NK-92 treated with Interleukin-12 subunit alpha and Interleukin-12 subunit beta, amount 100 ng/mL, for 24 hours (cell line): Measurements from ENCODE around the gene MYH10.

Source experiments
- DNase-seq: peaks from one replicate; lab custom pipeline; 2025; lab: John Stamatoyannopoulos, UW

Gene MYH10

DNA sequence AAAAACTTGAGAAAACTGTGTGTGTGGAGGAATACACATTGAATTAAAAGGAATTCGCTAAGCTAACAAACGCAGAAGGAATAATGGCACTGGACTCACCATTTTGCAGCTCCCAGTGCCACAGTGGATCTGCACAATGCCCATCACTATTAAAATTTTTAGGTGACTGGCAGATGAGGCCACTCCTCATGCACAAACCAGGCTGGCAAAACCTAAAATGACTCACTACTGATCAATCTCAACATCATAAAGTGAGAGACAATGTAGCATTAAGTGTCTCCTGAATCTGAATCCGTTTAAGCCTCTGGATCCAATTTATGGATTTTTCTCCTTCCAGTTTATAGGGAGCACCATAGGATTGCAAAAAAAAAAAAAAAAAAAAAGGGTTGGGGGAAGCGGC lies 20.6 kb downstream of the MYH10 start:
- no peak for DNase-seq

DNA sequence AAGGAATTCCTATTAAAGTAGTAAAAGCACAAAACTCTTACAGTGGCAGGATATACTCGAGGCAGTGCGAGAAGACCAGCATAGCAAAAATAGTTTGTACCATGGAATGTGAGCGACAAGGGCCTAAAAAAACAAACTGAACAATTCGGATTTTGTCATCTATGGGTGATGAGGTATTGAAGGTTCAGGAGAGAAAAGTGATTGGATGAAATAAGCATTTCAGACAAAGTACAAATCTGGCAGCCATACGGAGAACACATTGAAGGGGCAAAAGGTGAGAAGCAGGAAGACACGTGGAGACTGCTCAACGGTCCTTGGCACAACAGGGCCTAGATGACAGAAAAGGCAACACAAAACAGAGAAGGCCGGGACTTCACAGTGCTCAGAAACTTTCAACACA lies 22.5 kb downstream of the MYH10 start:
- no peak for DNase-seq

DNA sequence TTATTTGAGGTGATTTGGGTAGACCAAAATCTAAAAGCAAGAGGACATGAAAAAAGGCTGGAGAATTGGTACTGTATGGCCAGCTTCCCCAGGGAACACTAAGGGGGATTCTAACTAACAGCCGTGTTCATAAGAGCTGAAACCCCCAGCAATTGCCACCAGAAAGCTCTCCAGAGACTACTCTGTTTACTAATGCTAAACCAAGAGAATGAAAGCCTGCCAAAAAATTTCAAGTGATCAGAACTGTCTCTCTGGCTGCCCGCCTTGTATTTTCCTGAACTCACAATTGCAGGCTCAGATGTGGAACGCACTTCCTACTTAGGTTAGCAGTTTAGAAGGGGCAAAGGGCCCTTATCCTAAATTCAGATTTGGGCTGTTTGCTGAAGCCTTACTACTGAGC lies 24.1 kb downstream of the MYH10 start:
- no peak for DNase-seq

DNA sequence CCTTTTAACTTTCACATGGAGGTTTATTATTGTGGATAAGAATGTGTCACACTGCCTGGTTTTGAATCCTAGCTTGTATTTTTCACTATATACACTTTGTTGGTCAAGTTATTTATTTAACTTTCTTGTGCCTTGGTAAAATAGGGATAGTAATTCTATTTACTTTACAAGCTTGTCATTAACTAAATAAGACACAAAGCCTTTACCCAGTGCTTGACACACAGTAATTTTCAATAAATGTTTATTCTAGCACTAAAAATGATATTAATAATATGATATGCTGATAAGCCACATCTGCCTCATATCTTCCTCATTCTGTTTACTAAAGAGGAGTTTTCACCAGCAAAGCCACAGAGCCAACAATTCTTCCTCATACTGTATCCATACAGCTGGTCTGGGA lies 27.8 kb downstream of the MYH10 start:
- no peak for DNase-seq

DNA sequence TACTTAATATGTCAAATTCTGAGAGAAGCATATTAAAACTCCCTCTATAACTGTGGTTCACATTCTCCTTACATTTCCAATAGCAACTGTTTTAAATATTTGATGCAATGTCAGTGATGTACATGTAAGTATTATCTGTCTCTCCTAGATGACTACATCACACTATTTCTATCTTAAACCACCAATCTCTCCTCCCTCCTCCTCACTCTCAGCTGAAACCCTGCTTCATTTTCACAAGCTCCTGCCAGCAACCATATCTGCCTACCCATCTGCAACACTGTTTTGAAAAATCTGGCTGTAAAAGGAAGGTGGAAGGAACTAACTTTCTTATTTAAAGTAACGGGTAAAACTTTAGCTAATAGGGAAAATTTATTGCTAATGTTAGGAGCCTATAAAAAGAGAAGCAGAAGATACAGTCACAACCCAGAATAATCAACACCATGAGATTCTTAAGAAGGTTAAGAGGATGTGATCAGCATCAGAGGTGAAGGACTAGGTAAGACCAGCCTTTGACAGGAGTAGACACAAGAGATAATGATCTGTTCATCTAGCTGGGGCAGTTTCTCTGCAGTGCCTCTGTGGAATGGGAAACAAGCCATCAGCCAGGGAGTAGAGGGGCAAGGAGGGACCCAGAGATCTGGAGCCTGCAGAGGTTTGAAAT lies 31.0 kb downstream of the MYH10 start:
- DNase-seq, result no peak

DNA sequence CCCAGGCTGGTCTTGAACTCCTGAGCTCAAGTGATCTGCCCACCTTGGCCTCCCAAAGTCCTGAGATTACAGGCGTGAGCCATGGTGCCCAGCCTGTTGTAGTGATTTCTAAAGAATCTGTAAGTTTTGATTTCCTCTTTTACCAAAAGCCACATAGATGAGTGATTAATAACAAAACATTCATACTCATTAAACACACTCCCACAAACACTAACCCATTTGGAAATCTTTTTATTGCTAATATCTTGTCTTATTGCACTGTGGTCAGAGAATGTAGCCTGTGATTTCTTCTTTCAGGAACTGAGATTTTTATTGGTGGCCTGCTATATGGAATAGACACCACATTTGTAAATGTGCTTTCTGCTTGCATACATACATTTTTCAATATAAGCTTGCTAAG lies 31.6 kb downstream of the MYH10 start:
- DNase-seq, result no peak

DNA sequence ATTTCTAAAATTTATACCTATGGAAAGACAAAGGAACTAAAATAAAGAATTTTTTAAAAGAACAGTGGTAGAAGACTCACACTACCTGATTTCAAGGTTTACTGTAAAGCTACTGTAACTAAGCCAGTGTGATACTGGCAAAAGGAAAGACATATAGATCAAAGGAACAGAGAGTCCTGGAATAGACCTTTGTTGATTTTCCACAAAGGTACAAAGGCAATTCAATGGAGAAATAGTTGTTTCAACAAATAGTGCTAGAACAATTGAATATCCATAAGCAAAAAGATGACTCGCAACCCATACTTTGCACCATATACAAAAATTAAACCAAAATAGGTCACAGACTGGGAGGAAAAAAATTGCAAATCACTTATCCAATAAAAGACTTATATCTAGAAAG lies 36.7 kb downstream of the MYH10 start:
- DNase-seq, result no peak

DNA sequence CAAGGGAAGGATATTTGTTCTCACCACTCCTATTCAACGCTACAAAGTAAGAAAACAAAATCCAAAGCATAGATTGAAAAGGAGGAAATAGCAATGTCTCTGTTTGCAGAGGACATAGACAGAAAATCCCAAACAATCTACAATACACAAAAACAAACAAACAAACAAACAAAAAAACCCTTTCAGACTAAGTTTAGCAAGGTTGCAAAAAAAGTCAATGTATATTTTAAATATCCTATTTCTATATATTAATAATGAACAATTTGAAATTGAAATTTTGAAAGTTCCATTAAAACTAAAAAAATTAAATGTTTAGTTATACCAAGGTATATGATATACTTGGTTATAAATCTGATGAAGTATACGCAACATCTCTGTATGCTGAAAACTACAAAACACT lies 37.2 kb downstream of the MYH10 start:
- DNase-seq, result no peak

DNA sequence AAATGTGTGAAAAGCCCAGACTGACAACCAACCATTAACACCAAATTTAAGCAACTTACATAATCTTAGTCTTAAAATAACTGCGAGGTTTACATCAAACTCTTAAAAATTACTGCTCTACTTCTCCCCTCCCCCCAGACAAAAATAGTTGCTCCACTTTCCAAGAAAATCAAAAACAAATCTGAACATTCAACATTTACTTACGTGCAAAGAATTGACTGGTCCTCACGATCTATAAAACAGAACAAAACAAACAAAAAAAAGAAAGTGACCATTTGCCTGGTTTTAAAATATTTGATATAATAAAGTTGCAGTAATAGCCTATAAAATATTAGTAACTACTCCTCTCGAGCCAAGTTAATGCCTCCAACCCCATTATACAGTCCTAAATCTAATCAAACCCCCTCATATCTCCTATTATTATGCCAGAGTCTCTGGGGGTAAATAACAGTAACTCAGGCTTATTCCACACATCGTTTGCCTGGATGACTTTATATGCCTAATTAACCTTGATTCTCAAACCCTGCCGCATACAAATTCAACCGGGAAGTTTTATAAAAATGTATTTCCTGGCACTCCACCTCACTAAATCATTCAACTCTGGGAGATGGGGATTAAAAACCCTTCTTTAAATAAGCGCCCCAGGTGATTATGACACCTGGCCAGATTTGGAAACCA lies 41.5 kb downstream of the MYH10 start:
- DNase-seq, result no peak

DNA sequence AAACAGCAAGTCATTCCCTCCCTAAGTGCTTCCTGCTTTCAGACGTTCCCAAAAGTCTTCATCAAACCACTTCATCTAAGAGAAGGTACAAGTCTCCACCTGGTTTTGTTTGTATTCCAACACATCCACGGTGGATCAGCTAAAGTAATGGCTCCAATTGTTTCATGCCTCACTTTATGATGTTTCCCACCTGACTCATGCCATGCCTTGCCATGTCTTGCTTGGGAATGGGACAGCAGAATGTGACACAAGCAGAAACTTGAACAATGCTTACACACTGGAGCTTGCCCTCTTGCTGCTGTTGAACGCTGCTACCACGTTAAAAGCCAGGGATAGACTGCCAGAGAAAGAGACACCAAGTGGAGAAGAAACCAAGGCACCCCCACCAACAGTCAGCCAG lies 43.8 kb downstream of the MYH10 start:
- DNase-seq, result no peak

DNA sequence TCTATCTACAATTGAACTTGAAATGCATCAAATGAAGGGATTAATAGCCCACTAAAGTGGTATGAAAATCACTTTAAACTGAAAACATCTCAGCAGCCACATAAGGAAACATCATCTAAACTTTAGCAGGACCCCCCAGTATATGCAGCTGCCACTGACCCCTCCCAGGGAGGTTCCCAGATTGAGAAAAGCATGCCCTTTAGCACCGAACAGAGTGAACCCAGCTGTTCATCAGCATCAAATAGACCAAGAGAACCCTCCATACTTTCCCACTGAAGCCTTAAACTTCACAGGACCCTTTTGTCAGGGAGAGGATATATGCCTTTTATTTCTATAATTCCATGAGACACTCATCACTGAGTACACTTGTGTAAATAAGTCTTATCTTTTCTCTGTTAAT lies 44.6 kb downstream of the MYH10 start:
- DNase-seq, result no peak

DNA sequence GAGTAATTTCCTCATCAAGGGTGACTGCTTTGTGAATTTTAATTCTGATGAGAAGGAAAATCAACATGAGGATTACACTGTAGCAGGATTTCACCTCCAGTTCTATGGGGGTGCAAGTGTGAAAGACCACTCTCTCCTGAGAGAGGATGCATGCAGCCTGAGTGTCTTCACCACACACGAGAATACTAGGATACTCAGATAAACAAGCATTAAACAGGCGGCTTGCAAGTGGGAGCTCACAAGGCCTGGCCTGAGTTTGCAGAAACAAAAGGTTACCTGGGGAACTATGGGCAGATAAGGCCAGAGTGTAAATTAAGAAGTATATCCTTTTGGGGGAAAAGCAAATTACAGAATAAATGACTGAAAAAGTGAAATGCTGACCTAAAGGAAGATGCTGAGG lies 46.6 kb downstream of the MYH10 start:
- DNase-seq, result no peak

DNA sequence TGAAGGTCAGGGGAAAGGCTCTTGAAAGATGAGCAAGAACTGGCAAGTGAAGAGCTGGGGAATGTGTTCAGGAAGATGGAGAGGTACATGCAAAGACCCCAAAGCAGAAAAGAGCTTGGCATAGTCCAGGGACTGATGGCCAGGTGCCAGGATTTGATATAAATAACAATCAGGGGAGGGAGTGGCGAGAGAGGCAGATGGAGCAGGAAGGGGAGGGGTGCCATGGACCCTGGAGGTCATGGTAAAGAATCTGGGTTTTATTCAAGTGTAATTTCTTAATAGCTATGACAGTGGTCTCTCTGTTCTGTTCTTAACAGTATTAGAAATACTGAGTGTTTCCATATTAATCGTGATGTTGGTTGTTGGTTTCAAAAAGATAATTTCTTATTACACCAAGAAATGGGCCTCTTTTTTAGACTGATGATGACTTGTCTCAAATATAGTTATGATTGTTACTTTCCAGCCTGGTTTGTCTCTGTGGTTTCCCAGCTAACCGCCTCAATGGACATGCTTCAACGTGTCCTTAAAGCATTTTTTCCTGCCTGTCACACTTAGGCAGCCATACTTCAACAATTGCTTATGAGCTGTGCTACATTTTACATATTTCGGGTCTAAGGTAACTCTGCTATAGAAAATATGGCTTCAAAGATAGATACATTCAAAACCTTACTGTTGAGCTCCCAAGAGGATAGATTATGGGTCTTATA lies 49.4 kb downstream of the MYH10 start:
- DNase-seq, result no peak

DNA sequence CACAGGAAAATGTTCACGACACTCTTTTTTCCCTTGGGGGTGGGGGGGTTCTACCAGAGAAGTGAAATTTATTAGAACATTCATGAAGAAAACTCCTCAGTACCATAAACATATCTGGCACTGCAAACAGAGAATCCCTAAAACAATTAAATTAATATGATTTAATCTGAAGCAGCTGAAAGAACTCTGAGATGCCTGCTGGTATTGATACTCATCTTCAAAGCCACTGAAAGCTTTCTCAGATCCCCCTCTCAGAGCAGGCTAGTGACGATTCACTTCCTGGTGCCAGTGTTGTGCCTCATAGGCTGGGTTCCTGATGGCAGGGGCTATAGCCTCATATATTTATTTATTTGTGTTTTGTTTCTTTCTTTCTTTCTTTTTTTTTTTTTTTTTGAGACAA lies 52.7 kb downstream of the MYH10 start:
- no peak for DNase-seq

DNA sequence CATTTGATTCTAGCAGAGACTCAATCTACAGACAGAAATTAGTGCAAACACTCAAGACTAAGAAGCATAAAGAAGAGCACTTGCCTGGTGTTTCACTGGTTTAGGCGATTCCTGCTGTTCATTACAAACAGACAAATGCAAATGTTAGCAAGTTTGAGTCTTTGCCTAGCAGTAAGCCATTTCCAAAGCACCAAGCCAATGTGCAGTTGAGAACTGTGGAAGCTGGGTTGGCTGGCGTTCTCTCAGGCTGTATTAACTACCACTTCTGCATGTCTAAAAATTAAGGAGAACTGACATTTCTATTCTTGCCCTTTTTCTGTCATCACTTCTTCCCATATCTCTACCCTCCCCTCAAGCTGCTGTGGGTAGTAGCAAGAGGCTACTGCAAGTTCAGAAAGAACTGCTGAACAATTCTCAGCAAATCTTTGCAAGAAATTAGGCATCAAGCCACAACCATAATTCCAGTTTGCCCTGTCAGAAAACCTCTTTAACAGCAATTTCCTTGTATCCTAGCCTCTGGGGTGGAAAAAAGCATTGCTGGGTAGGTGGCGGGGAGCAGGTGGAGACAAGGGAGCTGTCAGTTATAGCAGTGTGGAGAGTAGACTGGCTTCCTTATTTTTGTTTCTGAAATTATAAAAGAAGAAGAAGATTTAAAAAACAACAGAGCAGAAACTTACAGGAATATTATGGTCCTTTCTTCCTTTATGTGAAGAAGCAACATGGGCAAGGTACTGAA lies 53.8 kb downstream of the MYH10 start:
- no peak for DNase-seq

DNA sequence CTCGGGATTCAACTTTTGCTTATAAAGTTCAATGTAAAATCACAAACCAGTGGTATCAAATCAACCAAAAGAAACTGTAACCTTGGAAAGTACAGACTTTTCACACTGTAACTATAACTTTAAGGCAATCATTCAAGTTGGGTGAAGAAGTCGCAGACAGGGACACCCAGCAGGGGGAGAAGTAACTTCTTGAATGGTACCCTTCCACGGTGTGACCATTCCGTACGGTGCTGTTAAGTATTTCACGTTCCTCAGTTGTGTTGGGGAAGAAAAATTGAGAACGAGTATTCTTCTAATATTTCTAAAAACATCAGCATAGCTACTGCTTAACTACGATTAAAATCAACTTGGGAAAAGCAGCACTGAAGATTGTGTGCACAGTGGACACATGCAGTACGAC lies 55.8 kb downstream of the MYH10 start:
- no peak for DNase-seq

DNA sequence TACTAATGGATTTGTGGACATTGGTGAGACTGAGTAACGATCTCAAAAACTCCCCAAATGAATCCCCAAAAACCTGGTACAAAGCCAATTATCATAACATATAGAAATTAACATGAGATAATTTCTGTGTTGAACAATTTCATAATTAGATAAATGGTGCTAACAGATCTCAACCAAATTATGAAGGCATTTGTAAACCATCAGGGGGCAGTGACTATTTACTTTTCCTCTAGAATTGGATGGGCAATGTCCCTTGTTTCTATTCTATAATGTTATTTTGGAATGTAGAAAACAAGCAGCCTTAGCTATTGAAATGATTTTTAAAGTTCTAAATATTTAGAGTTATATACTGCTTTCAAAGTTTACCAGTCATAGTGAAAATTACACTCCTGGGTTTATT lies 57.8 kb downstream of the MYH10 start:
- no peak for DNase-seq

DNA sequence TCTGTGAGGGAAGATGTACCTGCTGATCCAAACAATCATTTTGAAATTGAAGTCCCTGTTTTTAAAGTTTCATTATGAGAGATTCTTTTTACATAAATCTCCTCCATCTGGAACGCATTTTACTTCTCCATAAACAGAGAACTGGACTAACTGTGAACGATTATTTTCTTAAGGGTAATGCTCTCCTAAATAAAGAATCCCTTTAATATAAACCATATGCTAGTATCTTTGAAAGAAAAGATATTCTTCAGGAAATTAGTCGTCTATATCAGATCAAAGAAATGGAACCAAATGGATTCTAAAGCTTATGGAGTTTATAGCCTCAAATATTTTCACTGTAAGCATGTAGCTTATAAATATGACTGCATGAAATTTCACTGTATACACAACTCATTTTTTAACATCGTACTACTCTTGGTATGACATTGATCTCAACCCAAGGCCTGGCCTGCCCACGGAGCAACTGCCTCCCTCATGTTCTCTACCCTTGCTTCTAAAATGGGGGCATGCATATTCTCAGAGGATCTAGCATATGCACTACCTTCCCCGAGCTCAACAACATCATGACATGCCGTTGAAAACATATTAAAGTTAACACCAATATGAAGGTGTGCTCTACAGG lies 66.4 kb downstream of the MYH10 start:
- no peak for DNase-seq

DNA sequence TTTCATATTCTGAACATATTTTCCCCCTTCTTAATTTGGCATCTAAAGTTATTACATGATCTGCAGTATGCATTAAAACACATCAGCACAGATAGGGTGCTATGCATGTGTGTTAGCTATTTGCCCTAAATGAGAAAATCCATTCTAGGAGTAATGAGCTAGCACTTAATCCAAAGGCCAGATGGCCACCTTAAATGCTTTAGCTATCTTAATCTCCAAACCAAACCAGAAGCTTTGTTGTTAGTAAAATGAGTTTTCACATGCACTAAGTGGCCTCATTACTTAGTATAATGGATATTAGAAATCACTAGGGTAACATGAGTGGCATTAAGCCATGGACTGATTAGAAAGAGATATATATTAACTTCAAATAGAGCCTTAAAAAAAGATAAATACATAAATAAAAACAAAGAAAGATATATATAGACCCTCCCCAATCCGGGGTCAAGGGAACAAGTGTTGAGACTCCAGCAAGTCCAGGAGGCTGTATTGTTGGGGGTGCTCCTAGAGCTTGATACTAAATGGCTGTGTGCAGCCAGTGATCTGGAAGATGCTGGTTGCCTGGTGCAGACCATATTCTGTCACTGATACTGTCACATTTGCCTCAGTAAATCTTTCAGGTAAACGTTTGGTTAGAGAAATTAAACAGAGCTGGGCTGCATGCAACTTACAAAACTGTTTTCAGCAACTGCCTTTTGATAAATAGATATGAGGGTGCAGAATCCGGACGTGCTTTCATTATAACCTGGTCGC lies 67.3 kb downstream of the MYH10 start:
- no peak for DNase-seq

DNA sequence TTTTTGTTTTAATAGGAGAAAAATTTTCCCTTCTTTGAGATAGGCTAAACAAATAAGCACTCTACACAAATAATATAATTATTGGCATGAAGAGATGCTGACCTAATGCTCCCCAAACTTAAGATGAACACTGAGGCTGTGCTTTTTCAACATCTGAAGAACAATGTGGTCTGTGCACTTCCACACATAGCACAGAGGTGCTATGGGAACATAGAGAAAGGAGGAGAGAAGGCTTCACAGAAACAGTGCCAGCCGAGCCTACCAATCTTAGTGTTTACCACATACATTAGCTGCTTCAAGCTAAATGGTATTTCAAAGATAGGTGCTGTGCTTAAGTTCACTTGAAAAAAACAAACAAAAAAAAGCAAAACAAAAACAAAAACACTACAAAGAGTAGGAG lies 72.4 kb downstream of the MYH10 start:
- DNase-seq, result no peak

DNA sequence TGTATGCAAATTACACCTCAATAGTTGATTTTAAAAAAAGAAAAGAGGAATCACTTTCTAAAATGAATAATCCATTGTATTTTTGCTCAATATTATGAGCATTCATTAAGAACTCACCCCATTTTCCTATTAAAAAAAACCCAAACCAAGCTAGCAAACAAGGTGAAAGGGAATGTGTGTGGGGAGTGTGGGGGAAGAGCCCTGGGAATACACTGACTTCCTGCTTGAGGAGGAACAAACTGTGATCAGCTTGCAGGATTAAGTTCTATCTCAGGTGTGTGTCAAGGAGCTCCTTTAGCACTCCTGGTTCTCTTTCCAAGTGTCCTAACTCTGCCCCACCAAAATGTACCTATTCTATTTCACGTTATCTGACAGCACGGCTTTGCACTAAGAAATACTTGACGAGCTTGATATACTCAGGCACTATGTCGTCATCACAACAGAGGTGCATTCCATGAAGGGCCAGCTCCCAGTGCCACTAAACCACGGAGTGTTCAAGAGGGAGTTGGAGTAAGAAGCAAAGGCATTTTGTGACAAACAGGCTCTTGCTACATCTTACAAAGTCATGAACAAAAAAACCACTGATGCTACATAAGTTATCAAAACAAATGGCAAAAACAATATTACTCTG lies 73.2 kb downstream of the MYH10 start:
- DNase-seq, result no peak
